ENCODE results near the gene NETO2. TPM values are rescaled to one million over a fixed set of nuclear protein-coding genes. Genes with fewer than 3 reads are reported as not detected.

Gene NETO2
- total and polyA plus RNA-seq, 2 of the 13 experiments (the other 11 are each of a cell fraction or from before 2014, with no cell fraction given), result 8.2 to 13.5 TPM

DNA sequence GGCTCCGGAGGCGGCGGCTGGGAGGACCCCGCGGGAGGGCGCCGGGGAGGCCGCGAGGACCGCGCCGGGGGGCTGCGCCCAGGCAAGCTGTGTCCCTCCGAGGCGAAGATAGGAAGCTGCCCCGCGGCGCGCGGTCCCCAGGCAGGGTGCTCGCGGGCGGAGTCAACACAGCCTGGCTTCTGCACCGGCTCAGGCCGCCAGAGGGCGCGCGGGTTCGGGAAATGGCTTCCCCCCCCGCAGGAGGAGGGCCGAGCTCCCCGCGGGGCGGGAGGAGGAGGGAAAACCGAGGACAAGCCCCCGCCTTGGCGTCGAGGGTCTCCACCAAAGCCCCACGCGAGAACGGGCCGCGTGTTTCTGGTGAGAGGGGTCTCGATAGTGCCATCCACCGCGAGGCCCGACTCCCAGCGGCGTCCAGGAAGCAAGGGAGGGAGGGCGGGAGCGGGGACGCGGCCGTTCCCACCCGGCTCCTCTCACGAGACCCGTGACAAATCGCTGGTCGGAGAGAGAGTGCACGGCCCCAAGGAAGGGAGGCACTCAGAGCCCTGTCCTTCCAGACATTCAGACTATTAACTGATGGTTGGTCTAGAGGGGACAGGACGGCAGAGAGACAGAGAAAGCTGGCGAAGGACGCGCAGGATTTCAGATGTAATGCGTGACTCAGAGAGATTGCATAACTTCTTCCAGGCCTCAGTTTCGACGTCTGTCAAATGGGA, 105.8 kb downstream of the NETO2 start (continued):
- TF ChIP-seq, protein P1, sequence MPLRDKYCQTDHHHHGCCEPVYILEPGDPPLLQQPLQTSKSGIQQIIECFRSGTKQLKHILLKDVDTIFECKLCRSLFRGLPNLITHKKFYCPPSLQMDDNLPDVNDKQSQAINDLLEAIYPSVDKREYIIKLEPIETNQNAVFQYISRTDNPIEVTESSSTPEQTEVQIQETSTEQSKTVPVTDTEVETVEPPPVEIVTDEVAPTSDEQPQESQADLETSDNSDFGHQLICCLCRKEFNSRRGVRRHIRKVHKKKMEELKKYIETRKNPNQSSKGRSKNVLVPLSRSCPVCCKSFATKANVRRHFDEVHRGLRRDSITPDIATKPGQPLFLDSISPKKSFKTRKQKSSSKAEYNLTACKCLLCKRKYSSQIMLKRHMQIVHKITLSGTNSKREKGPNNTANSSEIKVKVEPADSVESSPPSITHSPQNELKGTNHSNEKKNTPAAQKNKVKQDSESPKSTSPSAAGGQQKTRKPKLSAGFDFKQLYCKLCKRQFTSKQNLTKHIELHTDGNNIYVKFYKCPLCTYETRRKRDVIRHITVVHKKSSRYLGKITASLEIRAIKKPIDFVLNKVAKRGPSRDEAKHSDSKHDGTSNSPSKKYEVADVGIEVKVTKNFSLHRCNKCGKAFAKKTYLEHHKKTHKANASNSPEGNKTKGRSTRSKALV (CRISPR knock-in tag; IDR thresholded peaks at IDR 0.05), result no peak
- TF ChIP-seq UBTF (CRISPR knock-in tag; IDR thresholded peaks at IDR 0.05) (peak; percentile 84), HDAC6 (IDR thresholded peaks at IDR 0.05; ENCODE audit: low read depth, low read length) (no peak), ZNF253 (CRISPR knock-in tag; IDR thresholded peaks at IDR 0.05; ENCODE audit: borderline replicate concordance) (no peak), MLX (CRISPR knock-in tag; IDR thresholded peaks at IDR 0.05) (no peak), MAFK (conservative IDR thresholded peaks at IDR 0.05 in 1 of 2, IDR thresholded peaks at IDR 0.05 in 1 of 2; ENCODE audit: low read length in 2 of 2) (no peak), ATF7-NPFF (CRISPR knock-in tag; IDR thresholded peaks at IDR 0.05; ENCODE audit: low read depth) (peak; percentile 91), AHR (CRISPR knock-in tag; IDR thresholded peaks at IDR 0.05) (no peak), CREM (IDR thresholded peaks at IDR 0.05) (no peak), CREM (CRISPR knock-in tag; IDR thresholded peaks at IDR 0.05) (no peak), RBAK (CRISPR knock-in tag; IDR thresholded peaks at IDR 0.05) (peak; percentile 20; the same call in 1 of the 2 replicates), MTF2 (CRISPR knock-in tag; IDR thresholded peaks at IDR 0.05; ENCODE audit: borderline replicate concordance) (peak; percentile 70; the same call in 1 of the 2 replicates), NR2F6 (IDR thresholded peaks at IDR 0.05) (no peak), NR2F6 (CRISPR knock-in tag; IDR thresholded peaks at IDR 0.05) (peak; percentile 54; the same call in 1 of the 2 replicates), TEF (CRISPR knock-in tag; IDR thresholded peaks at IDR 0.05) (no peak)
- TF ChIP-seq, protein P2, sequence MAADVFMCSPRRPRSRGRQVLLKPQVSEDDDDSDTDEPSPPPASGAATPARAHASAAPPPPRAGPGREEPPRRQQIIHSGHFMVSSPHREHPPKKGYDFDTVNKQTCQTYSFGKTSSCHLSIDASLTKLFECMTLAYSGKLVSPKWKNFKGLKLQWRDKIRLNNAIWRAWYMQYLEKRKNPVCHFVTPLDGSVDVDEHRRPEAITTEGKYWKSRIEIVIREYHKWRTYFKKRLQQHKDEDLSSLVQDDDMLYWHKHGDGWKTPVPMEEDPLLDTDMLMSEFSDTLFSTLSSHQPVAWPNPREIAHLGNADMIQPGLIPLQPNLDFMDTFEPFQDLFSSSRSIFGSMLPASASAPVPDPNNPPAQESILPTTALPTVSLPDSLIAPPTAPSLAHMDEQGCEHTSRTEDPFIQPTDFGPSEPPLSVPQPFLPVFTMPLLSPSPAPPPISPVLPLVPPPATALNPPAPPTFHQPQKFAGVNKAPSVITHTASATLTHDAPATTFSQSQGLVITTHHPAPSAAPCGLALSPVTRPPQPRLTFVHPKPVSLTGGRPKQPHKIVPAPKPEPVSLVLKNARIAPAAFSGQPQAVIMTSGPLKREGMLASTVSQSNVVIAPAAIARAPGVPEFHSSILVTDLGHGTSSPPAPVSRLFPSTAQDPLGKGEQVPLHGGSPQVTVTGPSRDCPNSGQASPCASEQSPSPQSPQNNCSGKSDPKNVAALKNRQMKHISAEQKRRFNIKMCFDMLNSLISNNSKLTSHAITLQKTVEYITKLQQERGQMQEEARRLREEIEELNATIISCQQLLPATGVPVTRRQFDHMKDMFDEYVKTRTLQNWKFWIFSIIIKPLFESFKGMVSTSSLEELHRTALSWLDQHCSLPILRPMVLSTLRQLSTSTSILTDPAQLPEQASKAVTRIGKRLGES (CRISPR knock-in tag; IDR thresholded peaks at IDR 0.05; ENCODE audit: borderline replicate concordance), result no peak; the same call in 1 of the 2 replicates
- TF ChIP-seq, protein P3, sequence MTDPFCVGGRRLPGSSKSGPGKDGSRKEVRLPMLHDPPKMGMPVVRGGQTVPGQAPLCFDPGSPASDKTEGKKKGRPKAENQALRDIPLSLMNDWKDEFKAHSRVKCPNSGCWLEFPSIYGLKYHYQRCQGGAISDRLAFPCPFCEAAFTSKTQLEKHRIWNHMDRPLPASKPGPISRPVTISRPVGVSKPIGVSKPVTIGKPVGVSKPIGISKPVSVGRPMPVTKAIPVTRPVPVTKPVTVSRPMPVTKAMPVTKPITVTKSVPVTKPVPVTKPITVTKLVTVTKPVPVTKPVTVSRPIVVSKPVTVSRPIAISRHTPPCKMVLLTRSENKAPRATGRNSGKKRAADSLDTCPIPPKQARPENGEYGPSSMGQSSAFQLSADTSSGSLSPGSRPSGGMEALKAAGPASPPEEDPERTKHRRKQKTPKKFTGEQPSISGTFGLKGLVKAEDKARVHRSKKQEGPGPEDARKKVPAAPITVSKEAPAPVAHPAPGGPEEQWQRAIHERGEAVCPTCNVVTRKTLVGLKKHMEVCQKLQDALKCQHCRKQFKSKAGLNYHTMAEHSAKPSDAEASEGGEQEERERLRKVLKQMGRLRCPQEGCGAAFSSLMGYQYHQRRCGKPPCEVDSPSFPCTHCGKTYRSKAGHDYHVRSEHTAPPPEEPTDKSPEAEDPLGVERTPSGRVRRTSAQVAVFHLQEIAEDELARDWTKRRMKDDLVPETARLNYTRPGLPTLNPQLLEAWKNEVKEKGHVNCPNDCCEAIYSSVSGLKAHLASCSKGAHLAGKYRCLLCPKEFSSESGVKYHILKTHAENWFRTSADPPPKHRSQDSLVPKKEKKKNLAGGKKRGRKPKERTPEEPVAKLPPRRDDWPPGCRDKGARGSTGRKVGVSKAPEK (CRISPR knock-in tag; IDR thresholded peaks at IDR 0.05; ENCODE audit: borderline replicate concordance), result peak; percentile 50; the same call in 1 of the 2 replicates

All from HepG2 (cell line).